Measurements from ENCODE around the gene SUPT3H. TPM values are rescaled to one million over a fixed set of nuclear protein-coding genes. Genes with fewer than 3 reads are reported as not detected.

Gene SUPT3H
- total and polyA plus RNA-seq, 2 of the 13 experiments (the other 11 are each of a cell fraction or from before 2014, with no cell fraction given), result 11.9 to 36.1 TPM

DNA sequence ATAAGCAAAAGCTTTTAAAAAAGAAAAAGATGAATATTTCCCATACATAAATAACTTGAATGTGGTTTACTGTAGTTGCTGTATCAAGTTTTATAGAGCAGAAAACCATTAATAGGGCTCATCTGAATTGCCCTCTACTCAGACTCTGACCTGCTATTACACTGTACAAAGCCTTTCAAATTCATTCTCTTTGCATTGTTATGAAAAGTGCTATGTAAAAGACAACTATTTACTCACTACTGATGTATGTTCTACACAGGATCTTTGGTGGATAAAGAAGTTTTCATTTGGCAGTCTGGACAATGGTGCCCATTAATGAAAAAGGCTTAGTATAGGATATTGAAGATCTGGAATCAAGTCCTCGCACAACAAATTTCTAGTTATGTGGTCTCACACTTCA lies 248.7 kb downstream of the SUPT3H start (continued):
- TF ChIP-seq, protein P1, sequence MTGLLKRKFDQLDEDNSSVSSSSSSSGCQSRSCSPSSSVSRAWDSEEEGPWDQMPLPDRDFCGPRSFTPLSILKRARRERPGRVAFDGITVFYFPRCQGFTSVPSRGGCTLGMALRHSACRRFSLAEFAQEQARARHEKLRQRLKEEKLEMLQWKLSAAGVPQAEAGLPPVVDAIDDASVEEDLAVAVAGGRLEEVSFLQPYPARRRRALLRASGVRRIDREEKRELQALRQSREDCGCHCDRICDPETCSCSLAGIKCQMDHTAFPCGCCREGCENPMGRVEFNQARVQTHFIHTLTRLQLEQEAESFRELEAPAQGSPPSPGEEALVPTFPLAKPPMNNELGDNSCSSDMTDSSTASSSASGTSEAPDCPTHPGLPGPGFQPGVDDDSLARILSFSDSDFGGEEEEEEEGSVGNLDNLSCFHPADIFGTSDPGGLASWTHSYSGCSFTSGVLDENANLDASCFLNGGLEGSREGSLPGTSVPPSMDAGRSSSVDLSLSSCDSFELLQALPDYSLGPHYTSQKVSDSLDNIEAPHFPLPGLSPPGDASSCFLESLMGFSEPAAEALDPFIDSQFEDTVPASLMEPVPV (CRISPR knock-in tag; IDR thresholded peaks at IDR 0.05), result no peak

DNA sequence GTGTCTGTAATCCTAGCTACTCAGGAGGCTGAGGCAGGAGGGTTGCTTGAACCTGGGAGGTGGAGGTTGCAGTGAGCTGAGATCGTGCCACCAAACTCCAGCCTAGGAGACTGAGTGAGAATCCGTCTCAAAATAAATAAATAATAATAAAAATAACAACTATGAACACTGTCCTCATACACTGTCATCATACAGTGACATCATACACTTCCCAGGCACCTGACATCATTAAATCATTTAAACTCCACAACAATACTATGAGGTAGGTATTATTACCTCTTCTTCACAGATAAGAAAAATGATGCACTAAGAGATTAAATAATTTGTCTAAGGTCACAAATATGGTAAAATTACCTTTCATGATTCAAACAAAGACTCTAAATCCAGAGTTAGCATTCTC lies 250.5 kb downstream of the SUPT3H start:
- H3K9me3 ChIP-seq (ENCODE audit: low read length), result no peaks in the 10 kb centered on the region
- intact Hi-C loops (cut with micrococcal nuclease; ENCODE audit: unreplicated experiment) (no loop called here), in situ Hi-C loops (cut with HindIII; ENCODE audit: extremely low pct_ligation_motif_present, low pct_unique_long_range_greater_than_20kb) (no loop called here)
- no peak overlapping the region for H3K9ac ChIP-seq (ENCODE audit: insufficient read depth, low read depth, low read length)
- no peak overlapping the region for H3K27ac ChIP-seq (ENCODE audit: extremely low read length, insufficient read depth, low read length)
- no peak overlapping the region for H2AFZ ChIP-seq (ENCODE audit: low read length)
- 92% methylated on average over 2 of the region's 2 CpGs for WGBS (ENCODE audit: low lambda C conversion rate)
- TF ChIP-seq MATR3 (CRISPR knock-in tag; IDR thresholded peaks at IDR 0.05) (no peak), CREB1 (IDR thresholded peaks at IDR 0.05) (peak; percentile 59; the same call in 1 of the 2 replicates), CREB1 (CRISPR knock-in tag; IDR thresholded peaks at IDR 0.05) (no peak), ZSCAN20 (CRISPR knock-in tag; IDR thresholded peaks at IDR 0.05; ENCODE audit: borderline replicate concordance) (no peak), ZHX2 (IDR thresholded peaks at IDR 0.05; ENCODE audit: low read depth) (no peak), ZHX2 (CRISPR knock-in tag; IDR thresholded peaks at IDR 0.05; ENCODE audit: borderline replicate concordance) (no peak), ZNF841 (CRISPR knock-in tag; IDR thresholded peaks at IDR 0.05; ENCODE audit: borderline replicate concordance) (no peak), KMT2B (CRISPR knock-in tag; IDR thresholded peaks at IDR 0.05) (no peak), ZNF558 (CRISPR knock-in tag; IDR thresholded peaks at IDR 0.05; ENCODE audit: borderline replicate concordance) (no peak), ONECUT2 (CRISPR knock-in tag; IDR thresholded peaks at IDR 0.05) (no peak), ZNF564 (CRISPR knock-in tag; IDR thresholded peaks at IDR 0.05) (no peak), ATF7 (IDR thresholded peaks at IDR 0.05) (peak; percentile 31; the same call in 1 of the 2 replicates), ATF7 (CRISPR knock-in tag; IDR thresholded peaks at IDR 0.05) (no peak)
- TF ChIP-seq, protein P2, sequence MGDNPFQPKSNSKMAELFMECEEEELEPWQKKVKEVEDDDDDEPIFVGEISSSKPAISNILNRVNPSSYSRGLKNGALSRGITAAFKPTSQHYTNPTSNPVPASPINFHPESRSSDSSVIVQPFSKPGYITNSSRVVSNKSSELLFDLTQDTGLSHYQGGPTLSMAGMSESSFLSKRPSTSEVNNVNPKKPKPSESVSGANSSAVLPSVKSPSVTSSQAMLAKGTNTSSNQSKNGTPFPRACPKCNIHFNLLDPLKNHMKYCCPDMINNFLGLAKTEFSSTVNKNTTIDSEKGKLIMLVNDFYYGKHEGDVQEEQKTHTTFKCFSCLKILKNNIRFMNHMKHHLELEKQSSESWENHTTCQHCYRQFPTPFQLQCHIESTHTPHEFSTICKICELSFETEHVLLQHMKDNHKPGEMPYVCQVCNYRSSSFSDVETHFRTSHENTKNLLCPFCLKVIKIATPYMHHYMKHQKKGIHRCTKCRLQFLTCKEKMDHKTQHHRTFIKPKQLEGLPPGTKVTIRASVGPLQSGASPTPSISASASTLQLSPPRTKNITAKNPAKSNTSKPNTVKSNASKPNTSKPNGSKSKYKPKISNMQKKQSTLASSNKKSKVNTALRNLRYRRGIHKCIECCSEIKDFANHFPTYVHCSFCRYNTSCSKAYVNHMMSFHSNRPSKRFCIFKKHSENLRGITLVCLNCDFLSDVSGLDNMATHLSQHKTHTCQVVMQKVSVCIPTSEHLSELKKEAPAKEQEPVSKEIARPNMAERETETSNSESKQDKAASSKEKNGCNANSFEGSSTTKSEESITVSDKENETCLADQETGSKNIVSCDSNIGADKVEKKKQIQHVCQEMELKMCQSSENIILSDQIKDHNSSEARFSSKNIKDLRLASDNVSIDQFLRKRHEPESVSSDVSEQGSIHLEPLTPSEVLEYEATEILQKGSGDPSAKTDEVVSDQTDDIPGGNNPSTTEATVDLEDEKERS (CRISPR knock-in tag; IDR thresholded peaks at IDR 0.05), result no peak
- ATAC-seq (no peak), DNase-seq (ENCODE audit: low spot score) (no peak), FAIRE-seq (no peak)
- ChIA-PET POLR2A (no interaction called here), CTCF (ENCODE audit: low intra/inter-chr PET ratio, low total read pairs) (no interaction called here)
- no peak overlapping the region for H3K4me2 ChIP-seq (ENCODE audit: low read depth, low read length)
- H4K20me1 ChIP-seq (ENCODE audit: insufficient read depth, low read length), result no peaks in the 10 kb centered on the region
- H3K4me3 ChIP-seq (replicated peaks in 1 of 3; ENCODE audit: insufficient read depth in 1 of 3, low read depth in 2 of 3, low read length in 3 of 3), result no peak overlapping the region
- no peaks in the 10 kb centered on the region for H3K27me3 ChIP-seq (ENCODE audit: control insufficient read depth in 1 of 2, insufficient read depth in 2 of 2, low read length in 2 of 2)
- H3K36me3 ChIP-seq (replicated peaks in 1 of 2; ENCODE audit: control insufficient read depth in 1 of 2, insufficient read depth in 2 of 2, low read length in 2 of 2), result no peaks in the 10 kb centered on the region
- H3K79me2 ChIP-seq (ENCODE audit: insufficient read depth, low read length), result no peaks in the 10 kb centered on the region
- BruUV-seq (replicated peaks), result no TSS peak
- H3K4me1 ChIP-seq (ENCODE audit: insufficient read depth, low read length), result peaks cover 8% of the 10 kb centered on the region

Measured in HepG2 (cell line).